GM18511 (cell line): ENCODE measurements around the gene SEMA4C.

Experiments used
- ATAC-seq: cut with Tn5 transposase; IDR thresholded peaks from one replicate; pipeline ENCODE4 v1.9.1; 2021; ENCODE audit warnings: mild to moderate bottlenecking, moderate library complexity; ENCODE audit not compliant: unreplicated experiment

SEMA4C gene

DNA sequence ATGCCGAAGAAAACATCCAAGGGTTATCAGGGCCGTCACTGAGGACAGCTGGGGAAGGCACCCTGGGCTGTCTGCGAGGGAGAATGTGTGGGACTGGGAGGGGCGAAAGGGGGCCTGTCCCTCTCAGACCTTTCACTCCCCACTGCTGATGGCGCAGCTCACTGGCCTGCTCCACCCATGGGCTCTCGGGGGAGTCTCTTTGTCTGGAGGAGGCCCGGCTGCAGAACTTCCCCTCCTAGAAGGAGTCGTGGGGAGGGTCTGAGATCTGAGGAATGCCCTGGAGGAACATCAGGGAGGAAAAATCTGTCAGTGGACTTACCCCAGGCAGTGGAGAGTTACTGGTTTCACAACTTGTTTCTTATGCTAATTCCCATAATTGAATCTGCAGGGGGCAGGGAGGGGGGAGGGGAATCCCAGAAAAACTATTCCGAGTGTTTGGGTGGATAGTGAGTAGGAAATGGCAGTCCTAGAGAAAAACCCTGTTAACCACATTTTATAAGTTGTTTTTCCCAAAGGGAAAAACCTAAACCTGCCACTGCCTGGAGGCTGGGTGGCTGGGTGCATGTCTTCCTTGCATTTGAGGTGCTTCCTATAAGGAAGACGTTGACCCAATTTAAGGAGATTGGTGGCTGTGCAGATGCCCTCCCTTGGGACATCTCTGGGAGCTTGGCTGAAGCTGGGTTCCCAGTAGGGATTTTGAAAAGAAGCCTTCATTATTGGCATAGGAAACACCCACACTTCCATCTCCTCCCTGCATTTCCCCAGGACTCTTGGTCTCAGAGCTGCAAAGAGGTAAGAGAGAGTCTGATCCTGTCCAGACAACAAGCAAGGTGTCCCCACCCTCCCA, 11.7 kb upstream of the SEMA4C start:
- no peak for ATAC-seq

DNA sequence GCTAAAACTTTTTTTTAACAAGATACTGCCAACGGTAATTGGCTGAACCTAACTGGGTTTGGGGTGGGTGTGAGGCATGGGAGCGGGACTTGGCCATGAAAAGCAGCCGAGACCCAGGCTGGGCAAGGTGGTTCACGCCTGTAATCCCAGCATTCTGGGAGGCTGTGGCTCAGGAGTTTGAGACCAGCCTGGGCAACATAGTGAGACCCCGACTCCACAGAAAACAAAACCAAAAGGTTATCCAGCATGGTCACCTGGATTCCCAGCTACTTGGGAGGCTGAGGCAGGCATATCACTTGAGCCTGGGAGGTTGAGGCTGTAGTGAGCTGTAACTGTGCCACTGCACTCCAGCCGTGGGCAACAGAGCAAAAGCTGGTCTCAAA, 11.0 kb upstream of the SEMA4C start:
- no peak for ATAC-seq

DNA sequence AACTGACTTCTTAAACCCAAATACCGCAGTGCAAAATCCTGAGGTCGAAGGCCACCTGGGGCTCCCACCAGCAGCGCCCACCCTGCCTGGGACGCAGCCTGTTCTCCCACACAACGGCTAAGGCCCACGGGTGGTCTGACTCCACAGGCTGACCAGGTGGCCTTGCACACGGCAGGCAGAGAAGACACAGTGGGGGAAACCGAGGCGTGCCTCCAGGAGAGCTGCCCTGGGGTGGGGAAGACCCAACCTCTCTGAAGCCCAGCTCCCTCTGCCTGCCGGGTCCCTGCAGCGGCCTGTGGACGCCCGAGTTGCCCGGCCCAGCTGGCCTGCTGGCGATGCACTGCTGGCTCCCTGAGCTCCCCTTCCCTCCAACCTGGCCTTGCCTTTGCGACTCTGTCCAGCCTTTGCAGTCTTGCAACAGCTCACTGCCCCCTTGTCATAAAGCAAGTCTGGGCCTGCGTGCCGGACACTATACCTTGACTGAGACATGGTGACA, 9.7 kb upstream of the SEMA4C start:
- no peak for ATAC-seq

DNA sequence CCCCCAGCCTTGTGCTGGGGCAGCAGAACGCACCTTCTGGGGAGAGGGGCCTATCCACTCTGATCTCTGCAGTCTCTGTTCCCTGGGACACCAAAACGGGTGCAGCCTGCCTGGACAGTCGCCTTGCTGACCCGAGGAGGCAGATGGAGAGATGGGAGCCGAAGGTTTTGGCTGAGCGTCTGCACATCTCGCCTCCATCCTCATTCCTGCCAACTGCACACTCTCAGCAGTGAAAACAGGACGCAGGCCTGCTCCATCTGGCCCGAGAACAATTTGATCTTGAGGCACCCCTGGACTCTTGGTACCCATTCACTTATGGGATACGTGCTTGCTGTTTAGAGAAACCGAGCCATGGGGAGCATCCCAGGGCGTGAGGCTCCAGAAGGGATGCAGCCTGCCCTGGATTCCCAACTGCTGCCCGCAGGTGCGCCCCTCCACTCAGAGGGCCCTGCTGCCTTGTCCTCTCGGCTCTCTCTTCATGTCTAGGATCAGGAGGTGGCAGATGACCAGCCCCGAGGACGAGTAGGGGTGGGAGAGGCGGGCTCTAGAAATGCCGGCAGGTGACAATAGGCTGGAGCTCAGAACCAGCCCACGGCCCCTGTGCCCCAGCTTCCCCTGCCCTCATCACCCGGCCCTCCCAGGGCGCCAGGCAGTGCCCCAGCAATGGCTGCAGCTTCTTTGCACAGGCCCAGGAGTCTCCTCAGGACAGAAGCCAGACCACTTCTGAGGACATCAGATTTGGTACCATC, 9.1 kb upstream of the SEMA4C start:
- no peak for ATAC-seq

DNA sequence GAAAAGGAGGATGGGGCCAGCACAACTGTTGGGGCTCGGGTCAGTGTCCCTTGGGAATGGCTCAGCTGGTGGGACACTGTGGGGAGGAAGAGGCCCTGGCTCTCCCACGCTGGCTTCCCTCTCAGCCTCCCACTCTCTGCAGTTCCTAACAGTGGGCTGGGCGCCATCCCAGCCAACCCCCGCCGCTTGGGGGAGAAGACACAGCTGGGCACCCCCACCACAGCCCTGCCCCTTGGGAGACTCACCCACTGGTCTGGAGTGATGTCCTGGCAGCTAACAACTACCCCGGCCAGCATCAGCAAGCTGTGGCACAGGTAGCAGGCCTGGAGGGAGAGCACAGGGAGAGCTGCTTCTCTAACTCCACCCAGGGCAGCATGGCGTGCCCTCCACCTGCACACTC, 8.3 kb upstream of the SEMA4C start:
- no peak for ATAC-seq

DNA sequence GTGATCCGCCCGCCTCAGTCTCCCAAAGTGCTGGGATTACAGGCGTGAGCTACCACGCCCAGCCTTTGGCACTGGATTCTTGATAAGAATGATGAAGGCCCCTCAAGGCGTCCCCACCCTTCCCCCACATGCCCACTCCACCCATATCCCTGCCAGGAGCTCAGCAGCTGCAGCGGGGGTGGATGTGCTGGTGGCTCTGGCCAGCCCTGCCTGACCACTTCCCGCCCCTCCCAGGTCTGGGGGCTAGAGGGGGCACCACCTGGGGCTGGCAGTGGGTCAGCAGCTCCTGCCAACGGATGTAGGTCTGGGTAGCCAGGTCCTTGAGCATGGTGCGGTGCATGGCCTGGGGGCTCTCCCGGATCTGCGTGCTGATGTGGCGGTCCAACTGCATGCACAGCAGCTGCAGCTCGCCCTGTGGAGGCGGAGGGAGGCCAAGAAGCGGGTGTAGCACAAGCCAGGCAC, 7.8 kb upstream of the SEMA4C start:
- no peak for ATAC-seq

DNA sequence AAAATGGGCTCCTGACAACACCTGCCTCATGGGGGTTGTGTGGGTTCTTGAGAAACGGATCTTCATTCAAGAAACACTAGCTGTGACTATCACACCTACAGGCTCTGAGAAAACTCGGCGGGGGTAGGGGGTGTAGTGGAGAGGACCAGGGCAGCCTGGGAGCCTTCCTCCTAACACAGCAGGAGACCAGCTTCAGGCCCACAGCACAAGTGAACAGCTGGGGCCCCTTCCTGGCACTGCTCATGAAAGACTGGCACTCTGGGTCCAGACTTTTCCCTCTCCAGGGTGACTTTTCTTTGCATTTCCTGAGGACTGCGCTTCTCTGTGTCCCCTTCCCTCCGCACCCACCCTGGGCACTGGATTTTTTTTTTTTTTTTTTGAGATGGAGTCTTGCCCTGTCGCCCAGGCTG, 7.2 kb upstream of the SEMA4C start:
- no peak for ATAC-seq

DNA sequence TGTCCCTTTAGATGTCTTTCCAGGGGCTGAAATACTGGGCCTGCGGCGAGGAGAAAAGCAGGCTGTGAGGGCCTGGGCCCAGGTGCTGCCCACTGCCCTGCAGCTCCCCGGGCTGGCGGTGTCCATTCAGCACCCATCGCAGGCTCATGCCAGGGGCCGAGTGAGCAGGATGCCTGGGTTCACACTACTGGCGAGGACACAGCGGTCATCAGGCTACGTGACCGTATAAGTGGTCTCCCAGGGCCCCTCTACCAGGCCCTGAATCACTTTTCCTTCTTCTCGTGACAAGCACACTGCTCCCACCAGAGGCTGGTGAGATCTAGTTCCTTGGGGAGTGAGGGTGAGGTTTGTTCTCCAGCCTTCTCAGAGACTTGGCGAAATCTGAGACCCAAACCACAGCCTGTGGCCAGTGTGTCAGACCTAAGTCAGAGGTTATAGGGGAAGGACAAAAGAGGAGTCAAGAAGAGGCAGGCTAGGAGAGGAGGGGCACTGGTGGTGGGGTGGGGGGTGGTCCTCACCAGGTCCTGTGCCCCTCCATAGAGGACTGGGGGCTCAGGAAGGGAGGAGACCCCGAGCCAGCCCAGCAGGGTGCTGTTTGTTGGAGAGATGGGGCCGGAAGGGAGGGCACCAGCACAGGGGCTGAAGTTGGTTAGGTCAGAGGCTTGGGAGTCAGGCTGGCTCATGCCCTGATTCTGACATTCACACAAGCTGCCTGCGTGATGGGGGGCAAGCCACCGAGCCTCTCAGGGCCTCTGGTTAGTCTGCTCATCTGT, 6.6 kb upstream of the SEMA4C start:
- no peak for ATAC-seq

DNA sequence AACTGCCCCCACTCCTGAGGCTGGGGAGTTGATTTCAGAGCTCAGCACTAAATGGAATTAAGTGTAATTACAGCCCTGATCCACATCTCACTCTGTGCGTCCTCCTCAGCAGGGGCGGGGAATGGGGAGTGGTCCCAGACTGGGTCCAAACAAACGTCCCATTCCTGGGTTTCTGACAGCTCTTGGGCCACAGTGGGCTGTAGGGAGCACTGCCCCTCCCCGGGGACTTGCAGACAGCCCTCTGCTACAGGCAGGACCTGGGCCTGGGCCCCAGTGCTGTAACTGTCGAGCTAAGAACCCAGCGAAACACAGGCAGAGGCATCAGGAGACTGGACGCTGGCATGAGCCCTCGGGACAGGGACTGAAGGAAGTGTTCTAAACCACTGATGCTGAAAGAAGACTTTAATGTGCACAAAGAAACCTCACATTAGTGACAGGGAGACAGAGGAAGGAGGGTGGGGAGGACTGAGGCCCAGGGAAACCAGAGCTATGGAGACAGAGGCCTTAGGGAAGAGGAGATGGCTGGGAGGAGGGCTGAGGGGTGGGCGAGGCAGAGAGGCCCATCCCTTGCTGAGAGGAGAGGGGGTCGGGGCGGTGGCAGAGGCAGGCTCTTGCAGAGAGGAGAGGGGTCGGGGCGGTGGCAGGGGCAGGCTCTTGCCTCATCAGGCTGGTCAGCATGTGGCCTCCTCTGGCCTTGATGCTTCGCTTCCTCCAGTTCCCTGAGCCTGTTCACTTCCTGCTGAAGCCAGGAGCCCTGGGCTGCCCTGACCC, 5.8 kb upstream of the SEMA4C start:
- no peak for ATAC-seq

DNA sequence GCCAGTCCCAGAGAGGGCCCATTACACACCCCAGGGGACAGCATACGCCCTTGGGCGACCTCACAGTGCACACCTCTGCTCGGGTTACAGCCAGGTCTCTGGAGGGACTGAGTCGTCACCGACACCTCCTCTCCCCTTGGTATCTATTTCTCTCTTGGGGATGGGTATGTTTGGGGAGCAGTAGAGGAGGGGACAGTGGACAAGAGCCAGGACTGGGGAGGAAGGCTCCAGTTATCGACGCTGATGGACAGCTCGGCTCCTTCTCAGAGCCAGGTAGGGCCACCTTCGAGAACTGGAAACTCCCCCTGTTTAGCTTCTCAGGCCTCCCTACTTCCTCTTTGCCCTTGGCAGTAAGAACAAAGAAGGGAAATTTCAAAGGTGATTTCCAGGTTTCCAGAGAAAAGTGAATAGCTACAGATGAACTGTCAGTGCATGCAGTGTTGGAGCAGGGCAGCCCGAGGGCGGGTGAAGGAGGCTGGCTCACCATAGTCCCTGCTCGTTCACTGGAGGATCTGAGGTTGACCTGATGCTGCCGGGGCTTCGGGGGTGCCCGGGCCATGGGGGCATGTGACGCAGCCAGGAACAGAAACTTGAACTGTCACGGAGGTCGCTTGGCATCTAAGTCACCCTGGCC, 4.4 kb upstream of the SEMA4C start:
- ATAC-seq, result peak; percentile 63

DNA sequence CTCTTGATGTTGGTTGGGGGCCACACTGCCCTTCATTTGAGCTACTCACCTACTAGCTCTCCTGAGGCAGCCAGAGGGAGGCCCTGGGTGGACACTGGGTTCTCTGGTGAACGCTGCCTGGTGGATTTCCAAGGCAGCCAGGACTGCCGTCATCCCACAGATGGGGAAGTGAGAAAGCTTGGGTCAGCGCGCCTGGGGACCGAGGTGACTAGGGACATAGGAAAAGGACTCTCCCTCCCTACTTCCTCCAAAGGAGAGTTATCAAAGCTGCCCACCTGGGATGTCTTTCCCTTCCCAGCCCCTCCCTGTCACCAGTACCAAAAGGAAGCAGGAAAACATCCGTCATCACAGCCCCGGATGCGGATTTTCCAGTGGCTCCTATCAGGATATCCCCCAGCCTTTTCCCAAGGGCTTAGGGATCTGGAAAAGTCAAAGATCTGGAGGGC, 3.8 kb upstream of the SEMA4C start:
- ATAC-seq, result no peak

DNA sequence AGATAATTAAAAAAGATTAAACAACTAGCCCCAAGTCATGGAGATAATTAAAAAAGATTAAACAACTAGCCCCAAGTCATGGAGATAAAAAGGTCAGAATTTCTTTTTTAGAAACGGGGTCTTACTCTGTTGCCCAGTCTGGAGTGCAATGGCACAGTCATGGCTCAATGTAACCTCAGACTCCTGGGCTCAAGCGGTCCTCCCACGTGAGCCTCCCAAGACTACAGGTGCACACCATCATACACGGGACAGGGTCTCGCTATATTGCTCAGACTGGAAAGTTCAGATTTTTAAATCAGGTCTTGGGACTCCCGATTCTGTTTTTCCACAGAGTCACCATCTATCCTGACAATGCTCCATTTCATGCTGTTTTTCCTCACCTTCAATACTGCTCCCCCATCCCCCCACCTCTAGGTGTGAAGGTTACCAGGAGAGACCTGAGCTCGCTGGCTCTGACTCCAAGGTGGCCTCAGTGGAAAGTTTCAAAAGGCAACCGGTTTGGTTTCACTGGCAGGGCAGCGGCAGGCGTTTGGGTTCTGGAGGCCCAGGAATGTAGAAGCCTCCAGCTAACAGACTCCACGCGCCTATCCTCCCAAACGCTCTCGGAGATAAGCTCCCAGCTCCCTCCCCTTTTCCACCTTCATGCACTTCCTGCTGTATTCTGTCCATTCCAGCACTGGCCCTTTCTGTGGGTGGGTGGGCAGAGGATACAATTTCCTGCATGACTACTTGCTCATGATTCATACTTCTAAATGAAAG, 2.9 kb upstream of the SEMA4C start:
- no peak for ATAC-seq

DNA sequence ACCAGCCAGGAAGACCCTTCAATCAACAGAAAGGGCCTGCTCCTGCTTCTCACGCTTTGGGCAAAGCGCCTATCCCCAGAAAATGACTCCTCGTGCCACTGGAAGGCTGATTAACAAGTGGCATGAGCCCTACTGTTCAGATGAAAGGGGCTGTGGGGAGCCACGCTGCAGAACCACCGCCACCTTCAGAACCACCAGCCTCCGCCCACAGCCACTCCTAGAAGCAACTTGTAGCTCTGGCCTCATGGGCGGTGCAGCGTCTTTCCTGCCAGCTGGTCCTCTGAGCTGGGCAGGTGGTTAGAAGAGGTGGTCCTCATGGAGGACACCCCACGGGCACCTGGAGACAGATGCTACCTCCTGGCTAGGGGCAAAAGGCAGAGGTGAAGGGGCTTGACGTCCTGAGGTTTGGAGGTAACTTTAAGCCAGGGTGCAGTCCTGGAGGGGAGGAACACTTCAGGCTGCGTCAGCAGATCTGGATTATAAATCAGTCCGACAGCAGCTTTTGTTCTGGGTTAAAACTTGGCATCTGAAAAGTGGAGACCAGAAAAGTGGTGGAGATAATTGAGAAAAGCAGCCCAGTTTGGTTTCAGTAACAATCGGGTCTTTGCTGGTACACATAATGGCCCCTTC, 861 bp upstream of the SEMA4C start:
- no peak for ATAC-seq

DNA sequence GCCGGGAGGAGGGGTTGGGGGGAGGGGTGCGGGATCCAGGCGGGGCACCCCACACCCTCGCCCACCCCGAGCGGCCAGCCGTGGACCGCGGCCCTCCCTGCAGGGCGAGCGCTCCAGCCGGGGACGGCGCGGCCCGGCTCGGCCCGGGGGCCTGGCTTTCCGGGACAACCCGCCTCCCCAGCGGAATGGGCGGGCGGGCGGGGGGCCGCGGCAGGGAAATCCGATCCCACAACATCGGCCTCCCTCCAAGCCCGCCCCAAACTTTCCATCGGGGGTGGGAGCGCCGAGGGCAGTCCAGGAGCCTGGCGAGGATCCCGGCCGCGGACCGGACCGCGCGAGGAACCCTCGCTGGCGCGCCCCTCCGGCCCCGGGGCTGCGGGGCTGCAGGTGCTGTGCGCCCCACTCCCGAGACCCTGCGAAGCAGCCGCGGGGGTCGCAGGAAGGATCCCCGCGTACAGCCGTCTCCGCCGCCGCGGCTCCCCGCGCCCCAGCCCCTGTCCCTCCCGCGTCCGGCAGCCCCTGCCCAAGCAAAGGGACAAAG, 529 bp downstream of the SEMA4C start:
- ATAC-seq, result peak; percentile 24

DNA sequence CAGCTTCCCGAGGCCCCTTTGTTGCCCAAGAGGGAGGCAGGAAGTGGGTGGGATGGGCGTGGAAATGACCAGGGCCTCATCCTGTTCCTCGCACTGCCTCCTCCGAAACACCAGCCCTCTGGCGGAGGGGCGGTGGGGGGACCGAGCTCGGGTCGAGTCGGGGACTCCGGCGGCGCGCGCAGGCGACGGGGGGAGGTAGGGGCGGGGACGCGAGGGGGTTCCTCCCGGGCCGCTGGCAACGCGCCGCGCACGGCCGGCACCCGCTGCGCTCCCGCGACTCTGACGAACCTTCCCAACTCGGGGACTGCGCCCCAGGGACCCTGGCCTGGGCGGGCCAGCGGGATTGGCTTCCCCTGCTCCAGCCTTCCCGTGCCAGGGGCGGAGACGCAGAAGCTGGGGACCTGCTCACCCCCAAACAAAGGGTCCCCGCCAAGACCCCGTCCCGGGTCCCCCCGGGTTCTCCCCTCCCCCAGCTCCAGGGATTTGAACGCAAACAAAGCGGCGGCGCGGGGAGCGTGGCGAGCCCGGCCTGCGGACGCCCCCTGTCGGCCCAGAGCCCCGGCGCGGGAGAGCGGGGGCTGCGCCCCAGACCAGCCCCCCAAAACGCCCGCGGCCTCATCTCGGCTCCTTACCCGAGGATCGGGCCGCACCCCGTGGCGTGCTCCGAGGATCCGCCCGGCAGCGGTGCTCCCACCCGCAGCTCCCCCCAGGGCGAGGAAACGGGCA, 1.2 kb downstream of the SEMA4C start:
- peak; percentile 52 for ATAC-seq

DNA sequence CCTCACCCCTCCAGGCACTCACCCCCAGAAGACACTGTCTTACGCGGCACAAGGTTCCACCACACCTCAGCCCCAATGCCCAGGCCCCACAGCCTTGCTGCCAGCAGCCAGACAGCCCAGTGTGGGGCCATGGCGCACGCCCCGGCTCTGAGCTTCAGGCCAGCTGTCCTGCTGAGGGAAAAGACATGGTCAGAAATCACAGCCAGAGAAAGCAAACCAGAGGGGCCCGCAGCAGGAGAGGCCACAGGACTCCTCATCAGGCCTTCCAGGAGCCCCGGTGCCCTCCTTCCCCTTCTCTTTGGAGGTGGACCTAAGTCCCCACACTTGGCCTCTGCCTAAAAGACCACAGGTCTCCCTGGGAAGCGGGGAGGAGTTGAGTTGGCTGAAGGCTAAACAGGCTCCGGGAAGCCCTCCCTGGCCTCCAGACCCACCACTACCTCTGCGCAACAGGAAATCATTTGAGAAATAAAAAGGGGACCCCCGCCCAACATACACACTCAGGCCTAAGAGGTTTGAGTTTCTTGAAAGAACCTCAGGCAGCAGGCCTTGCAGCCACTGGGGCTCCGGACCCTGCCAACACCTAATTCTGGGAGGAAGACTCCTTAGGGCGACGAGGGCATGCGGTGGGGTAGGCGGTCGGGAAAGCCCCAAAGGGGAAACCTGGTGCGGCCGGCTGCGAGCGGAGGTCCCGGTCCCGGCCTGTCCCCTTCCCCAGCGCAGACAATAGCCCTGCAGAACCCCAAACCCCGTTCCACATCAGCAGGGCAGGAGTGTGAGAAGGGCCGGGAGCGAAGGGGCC, 1.9 kb downstream of the SEMA4C start:
- peak; percentile 19 for ATAC-seq
